H1 (cell line): ENCODE data around the gene LYL1. TPM values are rescaled to one million over a fixed set of nuclear protein-coding genes. Genes with fewer than 3 reads are reported as not detected.

Source experiments
- CHD2 ChIP-seq: IDR thresholded peaks from 2 replicates; pipeline ENCODE4 v1.6.1; 2012; ENCODE audit warnings: low read length, improper control_type of control experiment
- CHD7 ChIP-seq: fragments of 300-600 bp; sonication (generic); IDR thresholded peaks from 2 replicates; pipeline ENCODE4 v1.7.1; 2012; ENCODE audit warnings: low read length, moderate library complexity, mild to moderate bottlenecking, inconsistent platforms; ENCODE audit not compliant: insufficient replicate concordance
- GTF2F1 ChIP-seq: IDR thresholded peaks from 2 replicates; pipeline ENCODE4 v1.6.1; 2012; ENCODE audit warnings: low read depth, low read length, improper control_type of control experiment, borderline replicate concordance
- JUND ChIP-seq: IDR thresholded peaks from 2 replicates; pipeline ENCODE4 v1.6.1; 2011; ENCODE audit warnings: mild to moderate bottlenecking, improper control_type of control experiment, low read length
- KDM1A ChIP-seq: fragments of 200-600, 300-600 bp; sonication (generic); IDR thresholded peaks from 2 replicates; pipeline ENCODE4 v1.7.1; 2016; ENCODE audit warnings: mild to moderate bottlenecking, low read length, borderline replicate concordance
- RFX5 ChIP-seq: IDR thresholded peaks from 2 replicates; pipeline ENCODE4 v1.6.1; 2011; ENCODE audit warnings: low read depth, low read length, improper control_type of control experiment, borderline replicate concordance
- USF2 ChIP-seq: IDR thresholded peaks from 2 replicates; pipeline ENCODE4 v1.6.1; 2011; ENCODE audit warnings: low read length, improper control_type of control experiment
- ZNF274 ChIP-seq: IDR thresholded peaks from 2 replicates; pipeline ENCODE4 v1.7.0; 2012; ENCODE audit warnings: low read length, borderline replicate concordance; ENCODE audit errors: extremely low read depth
- polyA plus RNA-seq, 7 experiments: library from polyadenylated mRNA; depleted of rRNA in 3 of 7; stranded (reverse) in 5 of 7; unstranded in 2 of 7; fragments of >200 nt in 5 of 7; fragments of 200-250 nt in 2 of 7; gene quantifications; 1 replicate in 5 of 7; 2 replicates in 1 of 7; 4 replicates in 1 of 7; pipeline versions ENCODE4 v1.2.1 to v1.2.3, GENCODE V29; 2011 to 2013; ENCODE audit warnings: missing spikeins in 2 of 7, mixed read lengths in 2 of 7
- total RNA-seq: library from RNA; stranded (reverse); fragmentation: NEBNext Ultra II Directional; extraction: Animal tissue kit (Norgen Biotek cat#: 25700); gene quantifications from 2 replicates; pipeline ENCODE4 v1.2.1, GENCODE V29; 2021

LYL1 gene
- total and polyA plus RNA-seq, 2 of the 8 experiments (the other 6 are each of a cell fraction or from before 2014, with no cell fraction given): 0.58 to 0.76 TPM

- TF ChIP-seq ZNF274: no peak
- no peak for TF ChIP-seq USF2
- TF ChIP-seq GTF2F1: no peak
- TF ChIP-seq JUND: no peak
- no peak; the same call in 1 of the 2 replicates for TF ChIP-seq KDM1A
- no peak for TF ChIP-seq CHD7
- TF ChIP-seq RFX5: no peak
- TF ChIP-seq CHD2: no peak
These were observed 6.4 kb downstream of the LYL1 start (continued) for GRCh38 chr19:13095934-13096927.
